ENCODE results near the gene B3GNT7. TPM values are rescaled to one million over a fixed set of nuclear protein-coding genes. Genes with fewer than 3 reads are reported as not detected.

The B3GNT7 gene
- total RNA-seq, 2 donors from 2014 or later, result 8.6 to 22.1 TPM

DNA sequence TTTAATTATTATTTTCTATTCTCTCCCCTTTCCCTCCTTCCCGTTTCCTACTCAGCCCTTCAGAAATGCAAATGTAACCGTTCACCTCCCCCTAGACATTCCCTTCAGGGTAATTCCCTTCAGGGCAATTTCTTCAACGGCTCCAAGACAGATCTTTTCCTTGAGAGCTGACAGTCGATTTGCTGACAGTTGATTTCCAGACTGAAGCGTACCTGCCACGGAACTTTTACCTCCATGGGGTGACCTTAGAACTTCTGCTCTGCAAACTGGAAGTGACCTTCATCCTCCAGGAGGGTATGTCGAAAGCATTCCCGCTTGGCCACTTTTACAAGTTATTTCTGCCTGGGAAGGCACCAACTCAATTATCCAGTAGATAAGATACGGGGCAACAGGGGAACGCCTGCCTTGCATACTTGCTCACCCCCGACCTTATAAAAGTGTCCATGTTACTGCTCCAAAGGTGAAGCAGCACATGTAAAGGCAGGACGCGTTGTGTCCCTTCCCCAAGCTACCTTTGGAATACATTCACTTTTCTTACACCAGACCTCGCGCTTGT lies 18.5 kb downstream of the B3GNT7 start:
- no peak overlapping the region for H3K4me3 ChIP-seq
- TF ChIP-seq, protein P1, sequence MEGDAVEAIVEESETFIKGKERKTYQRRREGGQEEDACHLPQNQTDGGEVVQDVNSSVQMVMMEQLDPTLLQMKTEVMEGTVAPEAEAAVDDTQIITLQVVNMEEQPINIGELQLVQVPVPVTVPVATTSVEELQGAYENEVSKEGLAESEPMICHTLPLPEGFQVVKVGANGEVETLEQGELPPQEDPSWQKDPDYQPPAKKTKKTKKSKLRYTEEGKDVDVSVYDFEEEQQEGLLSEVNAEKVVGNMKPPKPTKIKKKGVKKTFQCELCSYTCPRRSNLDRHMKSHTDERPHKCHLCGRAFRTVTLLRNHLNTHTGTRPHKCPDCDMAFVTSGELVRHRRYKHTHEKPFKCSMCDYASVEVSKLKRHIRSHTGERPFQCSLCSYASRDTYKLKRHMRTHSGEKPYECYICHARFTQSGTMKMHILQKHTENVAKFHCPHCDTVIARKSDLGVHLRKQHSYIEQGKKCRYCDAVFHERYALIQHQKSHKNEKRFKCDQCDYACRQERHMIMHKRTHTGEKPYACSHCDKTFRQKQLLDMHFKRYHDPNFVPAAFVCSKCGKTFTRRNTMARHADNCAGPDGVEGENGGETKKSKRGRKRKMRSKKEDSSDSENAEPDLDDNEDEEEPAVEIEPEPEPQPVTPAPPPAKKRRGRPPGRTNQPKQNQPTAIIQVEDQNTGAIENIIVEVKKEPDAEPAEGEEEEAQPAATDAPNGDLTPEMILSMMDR (IDR thresholded peaks at IDR 0.05), result no peak
- no peak for TF ChIP-seq POLR2A (IDR thresholded peaks at IDR 0.05)
- intact Hi-C loops (cut with DNase I), result loop anchor here (10.0 kb wide), 1 partner anchor 189 kb away; no protein-coding TSS in a partner anchor
- peaks cover 56% of the 10 kb centered on the region for H3K4me1 ChIP-seq
- H3K36me3 ChIP-seq (replicated peaks in 1 of 2; ENCODE audit: insufficient read depth in 1 of 2, low read depth in 2 of 2), result no peaks in the 10 kb centered on the region
- ATAC-seq (no peak), DNase-seq (no peak)
- peaks cover 0 to 3% (median 0%) of the 10 kb centered on the region in 3 donors for H3K9me3 ChIP-seq
- H3K27ac ChIP-seq, result peak overlapping the region in 2 of 4 donors; percentile 43 to 94
- H3K27me3 ChIP-seq, result no peaks in the 10 kb centered on the region
- WGBS, 2 donors, result 35 to 36% methylated on average over 15 of the region's 15 CpGs

DNA sequence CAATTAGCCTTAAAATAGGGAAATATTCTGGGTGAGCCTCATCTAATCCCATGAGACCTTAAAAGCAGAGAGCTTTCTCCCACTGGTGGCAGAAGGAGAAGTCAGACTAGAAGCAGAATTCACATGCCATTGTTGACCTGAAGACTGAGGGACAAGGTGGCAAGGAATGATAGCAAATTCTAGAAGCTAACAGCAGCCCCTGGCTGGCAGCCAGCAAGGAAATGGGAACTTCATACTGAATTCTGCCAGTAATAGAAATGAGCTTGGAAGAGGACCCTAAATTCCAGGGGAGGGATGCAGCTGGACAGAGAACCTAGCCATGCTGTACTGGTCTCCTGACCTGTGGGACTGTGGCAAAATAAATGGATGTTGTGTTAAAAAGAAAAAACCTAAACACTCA lies 19.5 kb downstream of the B3GNT7 start:
- Histone ChIP-seq H3K27me3 (no peaks in the 10 kb centered on the region), H3K4me3 (no peak overlapping the region), H3K27ac (no peak overlapping the region), H3K9me3 (peaks cover 0 to 3% (median 0%) of the 10 kb centered on the region in 3 donors), H3K36me3 (replicated peaks in 1 of 2; ENCODE audit: insufficient read depth in 1 of 2, low read depth in 2 of 2) (no peaks in the 10 kb centered on the region), H3K4me1 (peaks cover 46% of the 10 kb centered on the region)
- intact Hi-C loops (cut with DNase I), result loop anchor here (10.0 kb wide), 1 partner anchor 190 kb away; no protein-coding TSS in a partner anchor
- TF ChIP-seq, protein P1 (IDR thresholded peaks at IDR 0.05), result no peak
- TF ChIP-seq POLR2A (IDR thresholded peaks at IDR 0.05), result no peak
- no peak for ATAC-seq
- no peak for DNase-seq

DNA sequence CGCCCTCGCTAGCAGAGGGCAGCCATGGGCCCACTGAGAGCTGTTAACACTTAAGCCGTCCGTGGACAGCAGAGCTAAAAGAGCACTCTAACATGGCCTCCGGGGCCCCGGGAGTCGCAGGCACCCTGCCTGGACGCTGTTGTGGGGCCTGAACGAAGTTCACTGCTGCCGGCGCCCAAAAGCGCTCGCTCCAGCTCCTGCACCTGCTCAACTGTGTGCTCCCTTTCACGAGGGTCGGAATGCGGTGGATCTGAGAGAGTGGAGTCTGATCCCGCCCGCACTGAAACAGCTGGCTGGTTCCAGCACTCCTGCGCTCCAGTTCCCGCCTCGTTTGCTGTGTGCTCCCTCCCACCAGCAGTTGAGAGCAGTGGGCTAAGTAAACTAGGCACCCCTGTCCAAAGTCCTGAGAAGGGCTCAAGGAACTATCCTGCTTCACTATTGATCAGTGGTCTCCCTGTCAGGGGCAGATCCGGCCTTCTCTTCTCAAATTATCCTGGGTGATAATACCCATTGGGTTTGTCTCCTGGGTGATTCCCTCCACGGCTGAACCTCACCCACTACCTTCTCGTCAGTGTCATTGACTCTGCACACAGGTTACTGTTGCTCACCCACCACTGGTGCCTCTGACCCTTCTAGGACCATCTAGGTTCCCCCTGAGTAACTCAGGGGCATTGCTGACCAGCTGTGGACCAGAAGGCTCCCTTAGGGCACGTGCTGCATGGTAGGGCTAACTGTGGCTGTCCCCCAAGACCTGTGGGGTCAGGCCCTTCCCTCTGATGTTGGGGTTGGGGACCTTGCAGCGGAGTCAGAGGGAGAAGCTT lies 23.5 kb downstream of the B3GNT7 start:
- intact Hi-C loops (cut with DNase I), result loop anchor here (10.0 kb wide), 1 partner anchor 194 kb away; no protein-coding TSS in a partner anchor
- Histone ChIP-seq H3K36me3 (replicated peaks in 1 of 2; ENCODE audit: insufficient read depth in 1 of 2, low read depth in 2 of 2) (no peaks in the 10 kb centered on the region), H3K4me1 (peaks cover 11% of the 10 kb centered on the region), H3K27me3 (no peaks in the 10 kb centered on the region), H3K4me3 (no peak overlapping the region), H3K9me3 (no peaks in the 10 kb centered on the region), H3K27ac (no peak overlapping the region)
- ATAC-seq (no peak), DNase-seq (no peak)
- TF ChIP-seq, protein P1 (IDR thresholded peaks at IDR 0.05), result no peak
- no peak for TF ChIP-seq POLR2A (IDR thresholded peaks at IDR 0.05)
- 84 to 87% methylated on average over 13 to 25 of the region's 26 CpGs for WGBS, 2 donors

DNA sequence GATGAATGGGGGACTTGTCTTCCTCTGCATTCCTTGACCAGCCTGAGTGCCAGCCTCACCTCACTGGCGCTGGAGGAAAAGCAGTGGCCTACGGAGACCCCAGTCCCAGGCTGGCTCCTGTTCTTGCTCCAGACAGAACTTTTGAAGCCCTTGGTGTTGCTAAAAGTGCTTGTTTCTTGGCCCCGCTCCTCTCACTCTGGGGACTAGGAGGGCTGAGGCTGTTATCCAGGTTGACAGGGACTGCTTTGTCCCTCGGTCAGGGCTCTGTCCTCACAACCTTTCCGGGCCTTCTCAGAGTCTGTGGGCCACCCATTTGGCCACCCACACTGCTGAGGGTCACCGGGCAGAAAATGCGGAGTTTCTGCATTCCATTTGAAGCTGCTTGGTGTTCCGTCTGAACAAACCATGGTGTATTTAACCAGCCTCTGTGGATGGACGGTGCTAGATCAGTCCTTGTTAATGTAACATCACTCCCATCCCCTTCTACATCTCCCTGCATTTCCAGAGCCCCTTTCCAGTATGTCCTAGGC lies 25.6 kb downstream of the B3GNT7 start:
- TF ChIP-seq, protein P1 (IDR thresholded peaks at IDR 0.05), result no peak
- no peak for TF ChIP-seq POLR2A (IDR thresholded peaks at IDR 0.05)
- Histone ChIP-seq H3K4me3 (no peak overlapping the region), H3K4me1 (no peaks in the 10 kb centered on the region), H3K27me3 (no peaks in the 10 kb centered on the region), H3K9me3 (no peaks in the 10 kb centered on the region), H3K27ac (no peak overlapping the region), H3K36me3 (replicated peaks in 1 of 2; ENCODE audit: insufficient read depth in 1 of 2, low read depth in 2 of 2) (no peaks in the 10 kb centered on the region)
- ATAC-seq, result no peak
- WGBS, 2 donors, result 71 to 79% methylated on average over 9 of the region's 9 CpGs
- DNase-seq, result no peak
- intact Hi-C loops (cut with DNase I), result no loop called here

Measured in body of pancreas (tissue), 4 donors.